ENCODE measurements around the gene ETV3.

The ETV3 gene

DNA sequence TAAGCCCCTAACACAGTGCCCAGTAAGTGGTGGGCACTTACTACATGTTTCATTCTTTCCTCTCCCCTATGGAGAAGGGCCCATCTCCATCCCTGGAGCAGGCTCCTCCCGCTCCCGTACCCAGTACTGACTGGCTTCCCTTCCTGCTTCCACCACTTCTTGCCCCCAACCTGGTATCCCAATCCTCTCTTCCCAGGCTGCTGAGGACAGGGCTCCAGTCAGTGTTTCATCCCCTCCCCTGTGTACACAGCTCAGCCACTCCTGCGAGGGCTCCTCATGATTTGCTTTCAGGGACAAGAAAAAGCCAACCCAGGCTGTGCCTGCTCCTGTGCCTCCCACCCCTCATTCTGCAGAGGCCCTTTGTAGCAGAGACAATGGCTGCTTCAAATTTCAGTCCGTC lies 20.8 kb upstream of the ETV3 start:
- DNase-seq: no peak

DNA sequence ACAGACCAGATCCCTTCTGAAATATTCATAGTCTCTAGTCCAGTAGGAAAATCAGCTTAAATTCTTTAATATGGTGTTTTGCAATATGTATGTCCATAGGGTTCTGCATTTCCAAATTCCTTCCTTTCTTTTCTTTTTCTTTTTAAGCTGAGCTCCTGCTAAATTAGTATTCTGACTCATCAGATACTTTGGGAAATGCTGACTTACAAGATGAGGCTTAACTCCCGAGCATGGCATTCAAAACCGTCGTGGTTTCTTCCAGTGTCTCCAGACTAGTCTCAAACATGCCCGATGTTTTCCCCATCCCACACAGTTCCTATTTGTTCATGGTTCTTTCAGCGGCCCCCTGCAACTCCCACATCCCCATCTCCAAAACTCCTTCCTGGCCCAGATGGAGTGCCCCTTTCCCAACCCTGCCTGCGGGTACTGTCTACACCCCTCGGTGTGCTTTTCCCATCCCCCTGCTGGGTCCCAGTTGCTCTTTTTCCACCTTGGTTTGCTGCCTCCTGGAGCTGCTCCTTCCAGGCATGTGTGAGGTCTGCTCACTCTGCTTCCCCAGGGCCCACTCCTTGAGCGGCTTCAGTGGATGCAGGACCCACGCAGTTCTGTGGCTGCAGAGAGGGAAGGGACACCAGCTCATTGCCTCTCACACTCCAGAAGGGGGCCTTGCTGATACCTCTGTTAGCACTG lies 19.5 kb upstream of the ETV3 start:
- DNase-seq: no peak

DNA sequence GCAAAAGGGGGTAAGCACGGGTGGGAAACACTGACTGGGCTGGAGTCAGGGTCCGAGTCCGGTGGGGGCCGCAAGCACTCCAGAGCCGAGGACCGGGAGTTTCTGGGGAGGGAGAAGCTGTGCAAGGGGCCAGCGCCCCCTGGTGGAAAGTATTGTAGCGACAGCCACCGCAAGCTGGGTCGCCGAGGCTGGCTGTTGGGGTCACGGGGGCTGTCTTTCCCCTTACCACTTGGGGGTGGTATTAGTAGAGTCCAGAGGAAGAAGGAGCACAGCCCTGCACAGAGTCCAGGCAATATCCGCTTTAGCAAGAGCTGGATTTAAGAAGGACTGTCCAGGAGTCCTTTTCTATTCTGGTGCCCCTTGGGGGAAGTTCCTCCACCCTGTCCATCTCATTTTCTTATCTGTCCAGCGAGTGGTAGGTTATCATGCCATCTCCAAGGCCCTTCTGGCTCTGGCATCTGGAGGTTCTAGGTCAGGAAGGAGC lies 17.9 kb upstream of the ETV3 start:
- DNase-seq: peak; percentile 91

- no peak for DNase-seq
Measured at GRCh38 chr1:157155658-157156057, 17.5 kb upstream of the ETV3 start.

GRCh38 chr1:157154940-157155514 lies 16.8 kb upstream of the ETV3 start:
- DNase-seq: no peak

DNA sequence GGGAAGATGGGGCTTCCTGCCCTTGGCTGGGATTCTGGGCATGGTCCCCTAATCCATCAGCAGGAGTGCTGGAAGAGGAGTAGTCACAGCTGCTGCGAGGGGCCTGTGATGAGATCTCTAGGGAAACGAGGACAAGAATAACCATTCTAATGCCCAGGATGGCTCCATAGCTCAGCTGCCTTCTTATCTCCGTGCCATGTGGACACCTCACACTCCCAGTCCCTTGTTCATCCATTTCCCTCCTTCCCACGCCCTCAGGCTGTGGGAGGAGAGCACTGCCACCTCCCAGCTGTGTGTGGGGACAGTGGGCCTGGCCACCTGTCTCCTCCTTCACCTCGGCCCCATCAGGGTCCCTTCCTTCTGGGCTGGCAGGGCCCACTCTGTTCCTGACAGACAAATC lies 16.1 kb upstream of the ETV3 start:
- no peak for DNase-seq

GRCh38 chr1:157153746-157154145 lies 15.6 kb upstream of the ETV3 start:
- no peak for DNase-seq

DNA sequence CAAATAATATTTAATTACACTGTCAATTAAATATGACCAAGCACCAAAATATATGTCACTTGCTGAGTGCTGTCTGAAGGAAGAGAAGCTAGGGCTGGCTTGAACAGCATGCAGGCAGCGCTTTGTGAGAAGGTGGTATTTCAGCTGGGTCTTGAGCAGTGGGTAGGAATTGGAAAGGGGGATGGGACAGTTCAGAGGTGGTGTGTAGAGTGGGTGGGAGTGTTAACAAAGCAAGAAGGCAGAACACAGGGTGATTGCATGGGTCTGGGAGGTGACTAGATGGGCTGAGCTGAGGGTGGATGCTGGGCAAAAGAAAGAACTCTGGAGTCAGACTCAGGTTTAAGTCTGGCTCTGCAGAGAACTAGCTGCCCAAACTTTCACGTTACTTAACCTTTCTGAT lies 14.3 kb upstream of the ETV3 start:
- no peak for DNase-seq

DNA sequence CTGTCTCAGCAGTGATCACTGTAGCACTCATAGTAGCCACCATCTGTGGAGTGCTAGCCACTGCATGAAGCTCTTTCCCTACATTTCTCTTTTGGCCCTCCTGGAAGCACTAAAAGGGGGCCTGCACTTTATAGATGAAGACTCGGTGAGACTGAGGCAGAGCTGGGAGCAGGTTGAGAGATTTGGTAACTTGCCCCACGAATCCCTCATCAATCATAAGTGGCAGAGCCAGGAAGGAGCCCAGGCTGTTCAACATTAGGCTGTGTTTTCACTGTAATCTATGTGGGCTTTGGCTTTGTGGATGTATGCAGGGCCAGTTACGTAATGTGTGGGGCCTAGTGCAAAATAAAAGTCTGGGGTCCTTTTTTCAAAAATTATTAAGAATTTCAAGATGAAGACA lies 13.3 kb upstream of the ETV3 start:
- DNase-seq: no peak

DNA sequence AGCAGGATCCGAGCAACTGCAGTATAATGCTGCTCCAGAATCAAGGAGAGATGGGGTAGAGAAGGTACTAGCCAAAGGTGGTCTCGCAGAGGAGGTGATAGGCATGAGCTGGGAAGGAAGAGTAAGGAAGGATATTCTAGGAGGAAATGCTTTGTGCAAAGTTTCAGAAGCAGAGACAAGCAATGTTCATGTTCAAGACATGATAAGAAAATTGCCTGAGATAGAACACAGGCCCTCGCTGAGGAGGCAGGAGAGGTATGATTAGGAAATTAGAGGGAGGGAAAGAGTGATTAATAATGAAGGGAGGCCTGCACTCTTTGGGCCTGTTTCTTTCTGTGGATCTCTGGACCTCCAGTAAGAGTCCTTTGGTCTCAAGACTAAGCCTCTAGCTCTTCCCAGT lies 12.9 kb upstream of the ETV3 start:
- DNase-seq: no peak

DNA sequence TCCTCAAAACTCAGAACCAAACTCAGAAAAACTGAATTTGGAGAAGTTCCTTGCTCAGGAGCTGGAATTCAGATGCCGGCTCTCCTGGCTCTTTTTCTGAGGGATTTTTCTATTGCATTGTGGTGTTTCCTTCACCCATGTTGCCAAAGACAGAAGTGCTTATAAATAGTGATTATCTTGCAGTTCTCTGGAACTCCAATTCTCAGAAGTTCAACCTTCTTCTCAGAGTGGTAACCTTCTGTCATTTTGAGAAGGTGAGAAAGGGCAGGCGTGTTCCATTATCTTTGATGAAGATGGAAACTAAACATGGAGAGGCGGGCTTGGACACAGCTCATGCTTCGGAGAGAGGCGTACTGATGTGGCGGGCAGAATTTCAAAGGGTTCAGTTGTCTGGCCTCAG lies 12.4 kb upstream of the ETV3 start:
- DNase-seq: no peak

DNA sequence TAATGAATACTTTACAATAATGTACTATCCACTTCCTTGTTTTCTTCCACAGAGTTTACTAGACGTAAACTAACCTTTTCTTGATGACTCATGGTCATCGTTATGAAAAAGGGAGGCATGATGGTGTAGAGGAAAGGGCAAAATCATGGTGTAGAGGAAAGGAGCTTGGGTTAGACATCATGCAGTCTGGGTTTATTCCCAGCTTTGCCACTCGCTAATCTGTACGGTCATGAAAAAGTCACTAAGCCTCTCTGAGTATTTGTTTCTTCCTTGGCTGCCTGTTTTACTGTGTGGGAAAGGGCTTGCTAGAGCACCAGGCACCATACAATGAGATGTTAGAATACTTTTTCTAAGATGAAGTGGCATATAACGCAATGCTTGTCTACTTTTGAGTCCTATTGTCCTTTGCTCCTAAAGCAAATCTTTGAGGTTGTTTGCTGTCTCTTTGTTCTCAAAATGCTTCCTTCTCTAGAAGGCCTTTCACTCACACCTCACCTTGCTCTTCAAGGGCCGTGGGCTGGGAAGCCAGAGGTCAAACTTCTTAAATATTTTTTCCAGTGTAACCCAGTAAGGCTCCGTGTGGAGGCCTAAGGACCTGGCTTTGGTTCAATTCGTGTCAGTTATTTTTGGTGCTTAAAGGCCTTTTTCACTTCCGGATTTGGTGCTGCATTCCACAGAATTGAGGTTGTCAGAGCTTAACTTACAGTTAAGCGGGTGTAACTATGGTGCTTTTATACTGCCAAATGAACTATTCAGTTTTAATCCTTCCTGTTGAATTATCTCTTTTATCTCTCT lies 9.9 kb upstream of the ETV3 start:
- DNase-seq: no peak

- no peak for DNase-seq
Measured at GRCh38 chr1:157147037-157147436, 8.8 kb upstream of the ETV3 start.

DNA sequence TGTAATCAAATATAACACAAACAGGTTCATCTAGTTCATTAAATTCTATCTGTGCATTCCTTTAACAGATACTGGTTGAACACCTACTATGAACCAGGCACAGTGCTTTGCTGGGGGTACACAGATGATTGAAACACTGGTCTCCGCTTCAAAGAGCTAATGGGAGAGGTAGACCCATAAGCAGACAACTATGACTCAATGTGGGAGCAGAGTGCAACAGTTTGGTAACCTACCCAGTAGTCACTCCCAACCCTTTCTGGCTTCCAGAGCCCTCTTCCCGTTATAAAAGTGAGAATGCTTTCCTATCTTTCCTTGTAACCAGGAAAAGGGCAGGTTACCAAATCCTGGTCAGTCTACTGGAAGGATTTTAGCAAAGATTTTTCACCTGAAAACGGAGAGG lies 8.0 kb upstream of the ETV3 start:
- DNase-seq: no peak

DNA sequence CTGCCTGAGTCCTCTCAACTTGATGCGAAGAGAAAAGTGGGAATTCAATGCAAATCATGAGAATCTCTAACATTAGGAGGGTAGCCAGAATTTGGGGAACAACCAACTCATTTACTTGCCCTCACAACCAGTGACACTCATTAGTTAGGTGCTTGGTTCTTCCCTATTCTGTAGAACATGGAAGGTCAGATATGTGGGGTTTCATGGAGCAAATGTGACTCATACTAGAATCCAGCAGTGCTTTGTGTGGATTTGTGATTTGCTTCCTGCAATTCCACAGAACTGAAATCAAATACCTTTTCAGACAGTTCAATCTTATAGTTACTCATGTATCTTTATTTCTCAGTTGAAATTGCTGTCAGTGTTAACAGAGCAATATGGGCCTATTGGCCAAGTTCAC lies 6.9 kb upstream of the ETV3 start:
- DNase-seq: no peak

DNA sequence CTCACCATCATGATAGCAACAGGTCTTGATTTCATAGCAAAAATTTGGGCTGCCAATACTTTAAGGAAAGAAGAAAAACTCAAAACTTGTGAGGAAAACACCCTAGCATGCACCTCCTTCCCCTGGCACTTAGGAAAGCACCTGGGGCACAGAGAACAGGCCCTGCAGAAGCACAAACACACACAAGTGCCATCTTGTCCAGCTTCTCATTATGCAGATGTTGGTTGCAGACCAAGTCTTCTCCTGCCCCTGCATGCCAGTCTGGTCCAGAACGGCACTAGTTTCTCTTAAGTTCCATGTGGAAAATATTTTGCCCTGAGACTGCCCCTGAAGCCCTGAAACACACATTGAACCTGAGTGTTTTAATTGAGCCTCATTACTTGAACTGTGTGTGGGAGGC lies 6.3 kb upstream of the ETV3 start:
- DNase-seq: no peak

- DNase-seq: no peak
Measured at GRCh38 chr1:157142765-157143423, 4.7 kb upstream of the ETV3 start.

DNA sequence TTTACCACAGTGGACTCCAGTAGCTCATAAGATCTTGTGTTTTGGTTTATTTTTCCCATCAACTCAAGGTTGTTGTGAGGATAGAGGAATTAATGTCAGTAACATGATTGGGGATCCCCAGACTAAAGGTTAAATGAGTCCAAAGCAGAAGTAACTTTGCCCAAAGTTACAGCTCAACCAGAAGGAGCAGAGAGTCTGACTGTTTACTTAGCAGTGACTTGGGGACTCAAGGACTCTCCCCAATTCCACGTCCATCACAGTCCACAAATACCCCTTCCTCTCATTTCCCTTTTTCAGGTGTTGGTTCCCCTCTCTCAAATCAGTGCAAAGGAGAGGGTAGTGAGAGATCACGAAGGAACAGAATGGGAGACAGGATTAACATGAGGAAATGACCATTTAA lies 4.0 kb upstream of the ETV3 start:
- no peak for DNase-seq

DNA sequence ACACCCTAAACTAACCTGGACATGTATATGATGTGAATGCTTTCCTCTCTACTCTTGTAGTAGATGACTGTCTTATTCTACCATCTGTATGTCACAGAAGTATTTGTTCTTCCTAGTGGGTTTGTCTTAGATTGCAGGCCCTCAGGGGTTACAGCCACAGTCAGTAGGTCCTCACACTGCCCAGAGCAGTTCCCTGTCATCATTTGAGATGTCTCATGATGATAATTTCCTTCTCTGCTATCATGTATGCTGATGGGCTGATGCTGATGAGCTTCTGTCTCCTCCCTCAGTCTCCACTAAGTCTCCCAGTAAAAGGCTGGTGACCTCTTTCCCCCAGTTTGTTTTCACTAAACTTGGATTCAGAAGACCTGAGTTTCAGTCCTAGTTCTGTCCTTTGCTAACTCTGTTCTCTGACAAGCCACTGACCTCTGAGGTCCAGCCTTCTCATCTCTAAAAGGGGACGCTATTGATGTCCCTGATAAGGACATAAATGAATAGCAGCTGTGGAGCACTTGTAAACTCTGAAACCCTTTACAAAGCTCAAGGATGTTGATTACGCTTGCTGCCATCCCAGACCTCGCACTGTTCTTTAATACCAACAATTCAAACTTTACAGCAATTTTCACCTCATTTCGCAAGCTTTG lies 3.1 kb upstream of the ETV3 start:
- DNase-seq: no peak

DNA sequence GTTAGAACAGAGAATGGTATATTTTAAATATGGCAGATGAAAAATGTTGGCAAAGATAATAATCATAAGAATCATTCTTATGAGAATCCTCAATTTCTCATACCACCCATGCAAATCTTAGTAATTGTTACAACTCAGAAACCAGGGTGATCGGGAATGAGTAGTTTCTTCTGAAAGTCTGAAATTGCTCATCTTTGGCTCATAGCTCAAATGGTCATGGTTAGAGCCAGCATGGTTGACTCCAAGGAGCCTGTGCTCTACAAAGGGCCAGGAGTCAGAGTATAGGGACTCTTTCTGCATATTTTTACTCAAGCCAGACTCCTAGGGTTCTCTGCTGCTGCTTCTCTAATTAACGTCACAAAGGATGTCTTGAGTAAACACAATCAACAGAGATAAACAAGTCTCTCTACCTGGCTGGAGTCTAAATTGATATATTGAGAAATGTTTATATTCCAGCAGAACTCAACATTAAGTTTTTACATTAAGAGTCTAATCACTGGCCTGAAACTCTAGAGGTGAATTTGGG lies 1.9 kb upstream of the ETV3 start:
- no peak for DNase-seq

DNA sequence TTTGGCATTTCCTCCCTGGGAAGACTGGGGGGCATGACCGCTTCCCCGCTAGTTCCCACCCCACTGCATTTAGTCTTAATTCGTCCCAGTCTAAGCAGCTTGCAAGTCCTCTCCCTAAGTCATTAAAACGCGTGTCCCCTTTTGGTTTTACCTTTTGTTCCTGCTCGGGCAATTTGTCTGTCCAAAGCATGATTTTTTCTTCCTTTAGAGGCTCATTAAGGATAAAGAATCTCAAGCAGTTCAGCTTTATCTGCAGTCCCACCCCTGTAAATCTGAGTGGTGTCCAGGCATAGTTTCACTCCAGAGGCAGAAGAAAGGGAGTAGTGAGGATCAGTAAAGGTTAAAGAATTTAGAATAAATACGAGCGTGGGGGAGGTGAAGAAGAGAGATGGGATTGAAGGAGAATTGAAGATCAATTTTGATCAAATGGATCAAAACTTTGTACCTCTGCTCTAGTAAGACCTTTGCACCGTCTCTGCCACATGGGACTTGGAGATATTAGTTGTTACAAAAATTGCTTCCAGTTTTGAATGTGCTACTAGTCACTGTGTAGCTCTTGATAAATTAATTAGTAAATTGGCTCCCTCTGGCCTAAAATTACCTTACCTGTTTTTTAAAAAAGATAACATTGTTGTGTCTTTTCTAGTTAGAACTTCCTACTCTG lies 989 bp upstream of the ETV3 start:
- DNase-seq: no peak
